Spleen (tissue), 7 donors: ENCODE measurements around the gene SEZ6L2.

ENCODE experiments used
- CTCF ChIP-seq, 11 experiments: fragments of 200-600 bp in 7 of 11; fragments of 450-650 bp in 4 of 11; sonication (generic) in 4 of 11; IDR thresholded peaks in 8 of 11; conservative IDR thresholded peaks in 3 of 11; 1 replicate in 7 of 11; 2 replicates in 4 of 11; pipeline versions ENCODE4 v1.4.0 to v1.8.0; 2016 to 2021; ENCODE audit warnings: antibody characterized with exemption in 11 of 11, inconsistent platforms in 4 of 11, mild to moderate bottlenecking in 1 of 11
- POLR2A ChIP-seq, 3 donors: fragments of 450-650 bp; IDR thresholded peaks; one replicate each; pipeline ENCODE4 v1.5.1; 2017; ENCODE audit warnings: antibody characterized with exemption in 3 of 3, mild to moderate bottlenecking in 1 of 3
- POLR2AphosphoS5 ChIP-seq, 3 donors: sonication (generic); formaldehyde crosslinking; IDR thresholded peaks; one replicate each; pipeline ENCODE4 v1.5.1; 2017; ENCODE audit warnings: antibody characterized with exemption in 3 of 3
- donor health status: DM: no; HTN: no; CAD: no; lungs with moderate emphysema.
- donor health status: DM: no; HTN: no; CAD: no.
- donor health status: DM: no; HTN: no; CAD: no.

DNA sequence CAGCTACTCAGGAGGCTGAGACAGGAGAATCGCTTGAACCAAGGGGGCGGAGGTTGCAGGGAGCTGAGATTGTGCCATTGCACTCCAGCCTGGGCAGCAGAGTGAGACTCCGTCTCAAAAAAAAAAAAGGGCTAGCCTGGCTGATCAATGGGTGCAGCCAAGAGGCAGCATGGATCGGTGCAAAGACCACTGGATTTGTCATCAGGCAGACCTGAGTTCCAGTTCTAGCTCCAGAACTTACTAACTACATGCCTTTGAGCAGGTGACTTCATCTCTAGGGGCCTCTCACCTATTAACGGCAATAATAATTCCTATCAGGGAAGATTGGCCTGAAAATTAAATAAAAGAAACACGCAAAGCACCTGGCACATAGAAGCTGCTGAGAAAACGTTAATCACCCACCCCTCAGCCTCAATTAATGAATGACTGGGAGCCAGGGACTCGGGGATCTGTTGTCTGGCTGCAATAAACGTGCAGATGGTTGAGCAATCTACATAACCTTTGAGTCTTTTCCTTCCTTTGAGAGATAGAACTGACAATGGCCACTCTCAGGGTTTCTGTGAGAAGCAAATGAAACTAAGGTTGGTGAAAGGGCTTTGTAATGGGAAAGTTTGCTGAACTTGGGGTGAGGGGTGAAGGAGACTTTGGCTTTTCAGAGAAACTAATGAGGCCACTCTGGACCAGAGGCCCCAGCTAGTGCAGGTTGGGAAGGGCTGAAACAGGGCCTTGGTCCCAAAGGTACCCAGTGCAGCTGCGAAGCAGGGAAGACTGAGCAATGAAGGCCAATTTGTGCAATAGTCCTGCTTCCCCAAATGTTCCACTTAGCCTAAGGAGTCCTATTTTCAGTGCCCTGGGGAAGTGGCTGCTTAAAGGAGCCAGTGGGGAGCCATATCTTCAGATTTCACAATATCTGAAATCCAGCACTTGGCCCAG lies 7.6 kb downstream of the SEZ6L2 start:
- no peak for TF ChIP-seq CTCF (IDR thresholded peaks at IDR 0.05 in 8 of 11, conservative IDR thresholded peaks at IDR 0.05 in 3 of 11)
- TF ChIP-seq POLR2A (IDR thresholded peaks at IDR 0.05): no peak
- no peak for TF ChIP-seq POLR2AphosphoS5 (IDR thresholded peaks at IDR 0.05)
